GM19324 (cell line): ENCODE results near the gene SPEF2.
"Not testable (repeated sequence)": the region's sequence is repeated elsewhere in the genome, so short reads cannot be mapped to it uniquely, and the experiment has no call there.

Experiments used
- ATAC-seq: cut with Tn5 transposase; IDR thresholded peaks from one replicate; pipeline ENCODE4 v1.9.1; 2021; ENCODE audit warnings: mild to moderate bottlenecking, moderate library complexity; ENCODE audit not compliant: unreplicated experiment, low FRiP score

Gene SPEF2

GRCh38 chr5:35816881-35817521 lies 199.3 kb downstream of the SPEF2 start:
- no peak for ATAC-seq

- no peak for ATAC-seq
These were observed 201.4 kb downstream of the SPEF2 start for GRCh38 chr5:35819026-35819425.

GRCh38 chr5:35819668-35820067 lies 202.0 kb downstream of the SPEF2 start:
- no peak for ATAC-seq

GRCh38 chr5:35820735-35821134 lies 203.1 kb downstream of the SPEF2 start:
- ATAC-seq: no peak

GRCh38 chr5:35821513-35821912 lies 203.8 kb downstream of the SPEF2 start:
- no peak for ATAC-seq

GRCh38 chr5:35822511-35822910 lies 204.8 kb downstream of the SPEF2 start:
- no peak for ATAC-seq

GRCh38 chr5:35823347-35824098 lies 205.9 kb downstream of the SPEF2 start:
- no peak for ATAC-seq

- ATAC-seq: no peak
These were observed 208.4 kb downstream of the SPEF2 start for GRCh38 chr5:35826056-35826455.

- no peak for ATAC-seq
These were observed 208.9 kb downstream of the SPEF2 start for GRCh38 chr5:35826554-35826953.

GRCh38 chr5:35828082-35828598 lies 210.5 kb downstream of the SPEF2 start:
- ATAC-seq: no peak

- ATAC-seq: no peak
These were observed 212.9 kb downstream of the SPEF2 start for GRCh38 chr5:35830587-35830986.

GRCh38 chr5:35832762-35833161 lies 215.1 kb downstream of the SPEF2 start:
- no peak for ATAC-seq

- no peak for ATAC-seq
These were observed 215.6 kb downstream of the SPEF2 start for GRCh38 chr5:35833224-35833623.

GRCh38 chr5:35835796-35836742 lies 218.4 kb downstream of the SPEF2 start:
- no peak for ATAC-seq

- no peak for ATAC-seq
These were observed 220.8 kb downstream of the SPEF2 start for GRCh38 chr5:35838370-35839042.

- no peak for ATAC-seq
These were observed 225.2 kb downstream of the SPEF2 start for GRCh38 chr5:35842856-35843255.

GRCh38 chr5:35845508-35845907 lies 227.8 kb downstream of the SPEF2 start:
- not testable (repeated sequence) for ATAC-seq

GRCh38 chr5:35847491-35847890 lies 229.8 kb downstream of the SPEF2 start:
- no peak for ATAC-seq

- no peak for ATAC-seq
These were observed 230.3 kb downstream of the SPEF2 start for GRCh38 chr5:35847961-35848360.

GRCh38 chr5:35849860-35850259 lies 232.2 kb downstream of the SPEF2 start:
- ATAC-seq: no peak
